ENCODE results near the gene IL10RA. TPM values are rescaled to one million over a fixed set of nuclear protein-coding genes. Genes with fewer than 3 reads are reported as not detected.
"Not testable (repeated sequence)": the region's sequence is repeated elsewhere in the genome, so short reads cannot be mapped to it uniquely, and the experiment has no call there.

IL10RA gene
- total RNA-seq, 4 donors from 2014 or later: 9.8 to 50.3 (median 23.9) TPM

DNA sequence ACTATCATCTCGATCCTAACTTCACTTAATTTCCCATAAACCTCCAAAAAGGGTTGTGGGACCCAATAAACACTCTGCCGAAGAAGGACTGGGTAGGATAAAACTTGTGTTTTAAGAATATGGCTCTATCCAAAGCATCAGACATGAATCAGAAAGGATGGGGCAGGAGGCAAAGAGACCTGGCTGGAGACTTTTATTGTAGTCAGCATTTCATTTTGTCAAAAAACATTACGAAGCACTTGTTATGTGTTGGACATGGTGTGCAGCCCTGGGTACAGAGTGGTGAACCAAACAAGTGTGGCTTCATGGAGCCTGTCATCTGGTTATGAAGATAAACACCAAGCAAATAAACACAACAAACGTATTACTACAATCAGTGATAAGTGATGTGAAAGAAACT, 17.3 kb downstream of the IL10RA start:
- Histone ChIP-seq H3K27me3 (no peaks in the 10 kb centered on the region), H3K27ac (peak overlapping the region; percentile 75 to 87 (median 80)), H3K36me3 (no peaks in the 10 kb centered on the region), H3K4me1 (peaks cover 0 to 35% (median 18%) of the 10 kb centered on the region in 4 donors), H3K4me3 (no peak overlapping the region), H3K9me3 (no peaks in the 10 kb centered on the region)
- no peak for DNase-seq
- TF ChIP-seq, protein P1, sequence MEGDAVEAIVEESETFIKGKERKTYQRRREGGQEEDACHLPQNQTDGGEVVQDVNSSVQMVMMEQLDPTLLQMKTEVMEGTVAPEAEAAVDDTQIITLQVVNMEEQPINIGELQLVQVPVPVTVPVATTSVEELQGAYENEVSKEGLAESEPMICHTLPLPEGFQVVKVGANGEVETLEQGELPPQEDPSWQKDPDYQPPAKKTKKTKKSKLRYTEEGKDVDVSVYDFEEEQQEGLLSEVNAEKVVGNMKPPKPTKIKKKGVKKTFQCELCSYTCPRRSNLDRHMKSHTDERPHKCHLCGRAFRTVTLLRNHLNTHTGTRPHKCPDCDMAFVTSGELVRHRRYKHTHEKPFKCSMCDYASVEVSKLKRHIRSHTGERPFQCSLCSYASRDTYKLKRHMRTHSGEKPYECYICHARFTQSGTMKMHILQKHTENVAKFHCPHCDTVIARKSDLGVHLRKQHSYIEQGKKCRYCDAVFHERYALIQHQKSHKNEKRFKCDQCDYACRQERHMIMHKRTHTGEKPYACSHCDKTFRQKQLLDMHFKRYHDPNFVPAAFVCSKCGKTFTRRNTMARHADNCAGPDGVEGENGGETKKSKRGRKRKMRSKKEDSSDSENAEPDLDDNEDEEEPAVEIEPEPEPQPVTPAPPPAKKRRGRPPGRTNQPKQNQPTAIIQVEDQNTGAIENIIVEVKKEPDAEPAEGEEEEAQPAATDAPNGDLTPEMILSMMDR (IDR thresholded peaks at IDR 0.05): no peak
- no peak for TF ChIP-seq POLR2A (IDR thresholded peaks at IDR 0.05)

DNA sequence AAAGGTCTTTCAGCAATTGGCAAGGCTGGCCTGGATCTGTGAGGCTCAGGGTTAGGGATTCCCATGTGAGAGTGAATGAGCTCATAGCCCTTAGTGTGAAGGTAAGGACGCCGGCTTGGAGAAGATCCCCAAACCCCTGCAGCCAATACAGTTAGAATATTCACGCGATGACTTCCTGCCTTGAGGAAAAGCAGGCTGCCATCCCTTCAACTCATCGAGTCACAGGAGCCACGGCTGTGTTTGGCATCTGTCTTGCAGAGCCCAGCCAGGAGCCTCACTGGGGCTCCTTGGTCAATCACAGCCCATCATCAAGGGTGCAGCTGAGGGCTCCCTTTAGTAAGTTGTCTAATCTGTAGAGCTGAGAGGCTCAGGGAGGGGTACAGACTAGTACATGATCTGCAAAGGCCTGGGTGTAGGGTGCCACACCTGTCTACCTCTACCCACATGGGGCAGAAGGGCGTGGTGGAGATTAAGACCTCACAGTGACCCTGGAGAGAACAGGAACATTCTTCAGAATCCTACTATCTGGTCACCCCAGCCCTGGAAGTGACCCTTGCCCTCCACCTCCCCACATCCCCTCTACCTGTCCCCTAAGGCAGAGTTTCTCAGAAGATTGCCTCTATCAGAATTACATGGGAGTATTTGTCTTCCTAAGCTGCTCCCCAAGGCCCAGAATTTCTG, 18.5 kb downstream of the IL10RA start:
- Histone ChIP-seq H3K27ac (peak overlapping the region; percentile 75 to 87 (median 80)), H3K9me3 (no peaks in the 10 kb centered on the region), H3K4me1 (peaks cover 0 to 35% (median 18%) of the 10 kb centered on the region in 4 donors), H3K27me3 (no peaks in the 10 kb centered on the region), H3K4me3 (no peak overlapping the region), H3K36me3 (no peaks in the 10 kb centered on the region)
- no peak for DNase-seq
- TF ChIP-seq, protein P1 (IDR thresholded peaks at IDR 0.05): no peak
- TF ChIP-seq POLR2A (IDR thresholded peaks at IDR 0.05): no peak

DNA sequence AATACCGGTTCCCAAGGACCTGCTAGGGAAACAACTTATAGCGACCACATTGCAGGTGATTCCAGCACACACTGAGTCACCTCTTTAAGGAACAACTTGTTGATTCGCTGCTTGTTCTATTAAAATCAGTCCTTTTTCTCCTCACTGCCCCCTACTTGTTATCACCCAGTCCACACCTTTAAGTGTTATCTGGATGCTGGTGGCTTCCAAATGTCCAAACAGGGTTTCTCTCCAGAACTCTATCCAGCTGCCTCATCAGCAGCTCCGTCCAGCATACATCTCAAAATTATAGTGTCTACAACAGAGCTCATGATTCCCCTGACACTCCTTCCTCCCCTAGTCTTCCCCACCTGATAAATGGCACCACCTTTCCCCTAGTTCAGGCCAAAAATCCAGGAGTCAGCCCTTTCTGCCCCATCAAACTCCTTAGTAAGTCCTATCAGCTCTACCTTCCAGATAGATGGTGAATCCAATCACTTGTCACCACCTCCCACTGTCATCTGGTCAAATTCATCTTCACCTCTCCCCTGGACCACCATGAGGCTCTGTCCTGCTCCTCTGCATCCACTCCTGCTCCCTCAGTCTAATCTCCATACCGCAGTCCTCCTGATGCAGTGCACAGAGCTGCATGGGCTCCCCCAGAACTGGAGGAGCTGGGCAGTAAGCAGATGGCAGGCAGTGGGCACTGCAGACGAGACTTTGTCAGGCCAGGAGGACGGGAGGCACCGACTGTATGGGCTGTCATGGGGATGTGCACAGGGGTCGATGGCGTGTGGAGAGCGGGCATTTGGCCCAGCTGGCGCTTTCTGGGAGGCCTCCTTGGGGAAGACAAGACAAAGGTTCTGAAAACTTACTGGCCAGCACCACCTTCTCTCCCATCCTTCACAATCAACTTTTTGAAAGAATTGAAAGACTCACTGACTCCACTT, 19.3 kb downstream of the IL10RA start:
- no peak for DNase-seq
- H3K36me3 ChIP-seq: no peaks in the 10 kb centered on the region
- no peak overlapping the region for H3K4me3 ChIP-seq
- peaks cover 0 to 43% (median 21%) of the 10 kb centered on the region in 4 donors for H3K4me1 ChIP-seq
- H3K27ac ChIP-seq: peak overlapping the region in 3 of 4 donors; percentile 78 to 87 (median 83)
- TF ChIP-seq, protein P1 (IDR thresholded peaks at IDR 0.05): no peak
- TF ChIP-seq POLR2A (IDR thresholded peaks at IDR 0.05): no peak
- no peaks in the 10 kb centered on the region for H3K27me3 ChIP-seq
- H3K9me3 ChIP-seq: no peaks in the 10 kb centered on the region

DNA sequence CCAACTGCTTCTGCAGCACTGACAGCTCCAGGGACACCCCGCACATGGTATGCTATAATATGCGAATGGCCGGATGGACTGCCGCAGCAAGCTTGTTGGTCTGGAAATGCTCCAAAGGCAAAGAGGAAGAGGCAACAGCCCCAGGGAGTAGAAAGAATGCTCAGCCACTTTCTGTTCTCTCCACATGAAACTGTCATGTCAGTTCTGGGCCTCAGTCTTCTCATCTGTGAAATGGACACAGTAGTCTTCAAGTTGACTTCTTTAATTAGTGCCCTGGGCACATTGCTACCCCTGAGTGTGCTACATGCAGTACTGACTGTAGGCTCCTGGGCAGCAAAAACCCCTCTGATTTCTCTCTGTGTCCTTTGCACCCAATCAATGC, 19.9 kb downstream of the IL10RA start:
- peaks cover 0 to 47% (median 23%) of the 10 kb centered on the region in 4 donors for H3K4me1 ChIP-seq
- no peaks in the 10 kb centered on the region for H3K36me3 ChIP-seq
- TF ChIP-seq, protein P1 (IDR thresholded peaks at IDR 0.05): no peak
- no peak for TF ChIP-seq POLR2A (IDR thresholded peaks at IDR 0.05)
- no peak overlapping the region for H3K4me3 ChIP-seq
- H3K27ac ChIP-seq: peak overlapping the region; percentile 45 to 91 (median 81)
- no peaks in the 10 kb centered on the region for H3K9me3 ChIP-seq
- no peak for DNase-seq
- no peaks in the 10 kb centered on the region for H3K27me3 ChIP-seq

DNA sequence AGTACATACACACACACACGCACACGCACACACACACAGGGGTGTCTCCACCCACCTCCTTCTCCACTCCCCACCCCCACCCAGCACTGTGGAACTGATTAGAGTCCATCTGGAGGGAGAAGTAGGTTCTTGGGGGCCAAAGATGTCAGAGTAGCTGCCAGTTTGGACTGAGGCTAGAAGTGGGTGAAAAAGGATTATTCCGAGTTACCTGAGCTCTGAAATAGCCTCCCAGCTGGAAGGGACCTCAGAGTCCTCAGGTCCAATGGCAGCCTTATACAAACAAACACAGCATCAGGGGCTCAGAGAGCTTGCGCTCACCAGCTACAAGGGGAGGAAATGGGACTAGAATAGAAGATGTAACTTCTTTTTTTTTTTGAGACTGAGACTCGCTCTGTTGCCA, 20.8 kb downstream of the IL10RA start:
- no peaks in the 10 kb centered on the region for H3K27me3 ChIP-seq
- H3K9me3 ChIP-seq: no peaks in the 10 kb centered on the region
- no peak for TF ChIP-seq POLR2A (IDR thresholded peaks at IDR 0.05)
- TF ChIP-seq, protein P1 (IDR thresholded peaks at IDR 0.05): no peak
- H3K4me1 ChIP-seq: peaks cover 0 to 48% (median 22%) of the 10 kb centered on the region in 4 donors
- H3K4me3 ChIP-seq: no peak overlapping the region
- no peak for DNase-seq
- H3K36me3 ChIP-seq: no peaks in the 10 kb centered on the region
- peak overlapping the region; percentile 66 to 91 (median 81) for H3K27ac ChIP-seq

DNA sequence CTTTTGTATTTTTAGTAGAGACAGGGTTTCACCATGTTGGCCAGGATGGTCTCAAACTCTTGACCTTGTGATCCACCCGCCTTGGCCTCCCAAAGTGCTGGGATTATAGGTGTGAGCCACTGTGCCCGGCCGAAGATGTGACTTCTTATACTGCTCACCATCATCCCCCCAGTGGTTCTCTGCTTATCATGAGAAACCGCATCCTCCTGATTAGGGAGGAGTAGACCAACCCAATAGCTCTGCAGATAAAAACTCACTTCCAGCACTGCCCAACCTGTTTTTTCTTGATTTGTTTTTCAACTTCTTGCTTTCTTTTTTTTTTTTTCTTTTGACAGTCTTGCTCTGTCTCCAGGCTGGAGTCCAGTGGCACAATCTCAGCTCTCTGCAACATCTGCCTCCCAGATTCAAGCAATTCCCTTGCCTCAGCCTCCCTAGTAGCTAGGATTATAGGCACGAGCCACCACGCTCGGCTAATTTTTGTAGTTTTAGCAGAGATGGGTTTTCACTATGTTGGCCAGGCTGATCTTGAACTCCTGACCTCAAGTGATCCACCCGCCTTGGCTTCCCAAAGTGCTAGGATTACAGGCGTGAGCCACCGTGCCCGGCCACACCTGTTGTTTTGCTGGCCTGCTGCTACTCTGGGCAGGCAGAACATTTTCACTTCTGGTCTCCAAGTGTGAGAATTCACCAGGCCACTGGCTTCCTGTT, 21.5 kb downstream of the IL10RA start:
- H3K4me3 ChIP-seq, H3K36me3 ChIP-seq, H3K9me3 ChIP-seq, H3K27me3 ChIP-seq: not testable (repeated sequence)
- Histone ChIP-seq H3K27ac (peak overlapping the region; percentile 67 to 91 (median 81)), H3K4me1 (peaks cover 0 to 47% (median 18%) of the 10 kb centered on the region in 4 donors)
- DNase-seq: peak in 2 of 3 donors; percentile 80 to 87

All from Peyer's patch (tissue), 4 donors.